Measurements from ENCODE around the gene CLDN19.

DNA sequence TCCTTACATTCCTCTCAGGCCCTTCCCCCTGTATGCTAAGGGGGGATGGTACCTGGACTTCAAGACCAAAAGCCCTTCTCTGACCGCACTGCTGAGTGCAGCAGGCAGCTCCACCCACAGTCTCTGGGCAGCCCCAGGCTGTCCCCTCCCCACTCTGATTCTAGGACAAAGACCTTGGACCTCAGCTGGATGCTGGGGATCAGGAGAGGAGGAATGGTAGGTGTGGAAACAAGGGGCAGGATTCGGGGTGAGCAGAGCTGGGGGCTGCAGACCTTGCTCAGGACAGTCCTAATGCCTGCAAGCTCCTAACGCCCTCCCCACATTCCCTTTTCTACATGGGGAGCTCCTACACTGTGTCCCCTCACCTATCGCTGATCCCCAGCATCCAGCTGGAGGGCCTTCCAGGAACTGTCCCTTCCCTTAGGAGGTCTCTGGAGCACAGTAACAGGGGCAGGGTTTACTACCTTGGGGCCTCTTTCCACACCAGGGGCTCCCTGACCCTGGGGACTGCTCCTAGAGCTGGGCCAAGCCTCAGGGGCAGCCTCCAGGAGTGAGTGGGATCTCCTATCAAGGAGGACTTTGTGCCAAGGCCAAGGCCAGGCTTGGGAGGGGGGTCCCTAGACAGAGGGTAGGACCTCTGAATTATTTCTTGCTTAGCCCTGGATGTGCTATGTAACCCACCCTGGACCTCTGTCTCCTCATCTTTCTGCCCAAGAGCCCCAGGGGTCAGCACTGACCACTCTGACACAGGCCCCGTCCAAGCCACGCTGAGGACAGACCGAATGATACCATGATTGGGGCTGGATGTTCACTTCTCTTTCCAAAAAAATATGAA, 5.6 kb downstream of the CLDN19 start:
- TF ChIP-seq, protein P1, sequence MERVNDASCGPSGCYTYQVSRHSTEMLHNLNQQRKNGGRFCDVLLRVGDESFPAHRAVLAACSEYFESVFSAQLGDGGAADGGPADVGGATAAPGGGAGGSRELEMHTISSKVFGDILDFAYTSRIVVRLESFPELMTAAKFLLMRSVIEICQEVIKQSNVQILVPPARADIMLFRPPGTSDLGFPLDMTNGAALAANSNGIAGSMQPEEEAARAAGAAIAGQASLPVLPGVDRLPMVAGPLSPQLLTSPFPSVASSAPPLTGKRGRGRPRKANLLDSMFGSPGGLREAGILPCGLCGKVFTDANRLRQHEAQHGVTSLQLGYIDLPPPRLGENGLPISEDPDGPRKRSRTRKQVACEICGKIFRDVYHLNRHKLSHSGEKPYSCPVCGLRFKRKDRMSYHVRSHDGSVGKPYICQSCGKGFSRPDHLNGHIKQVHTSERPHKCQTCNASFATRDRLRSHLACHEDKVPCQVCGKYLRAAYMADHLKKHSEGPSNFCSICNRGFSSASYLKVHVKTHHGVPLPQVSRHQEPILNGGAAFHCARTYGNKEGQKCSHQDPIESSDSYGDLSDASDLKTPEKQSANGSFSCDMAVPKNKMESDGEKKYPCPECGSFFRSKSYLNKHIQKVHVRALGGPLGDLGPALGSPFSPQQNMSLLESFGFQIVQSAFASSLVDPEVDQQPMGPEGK (CRISPR knock-in tag; IDR thresholded peaks at IDR 0.05; ENCODE audit: borderline replicate concordance): no peak
- TF ChIP-seq SNAI2 (CRISPR knock-in tag; IDR thresholded peaks at IDR 0.05): no peak
- TF ChIP-seq, protein P2, sequence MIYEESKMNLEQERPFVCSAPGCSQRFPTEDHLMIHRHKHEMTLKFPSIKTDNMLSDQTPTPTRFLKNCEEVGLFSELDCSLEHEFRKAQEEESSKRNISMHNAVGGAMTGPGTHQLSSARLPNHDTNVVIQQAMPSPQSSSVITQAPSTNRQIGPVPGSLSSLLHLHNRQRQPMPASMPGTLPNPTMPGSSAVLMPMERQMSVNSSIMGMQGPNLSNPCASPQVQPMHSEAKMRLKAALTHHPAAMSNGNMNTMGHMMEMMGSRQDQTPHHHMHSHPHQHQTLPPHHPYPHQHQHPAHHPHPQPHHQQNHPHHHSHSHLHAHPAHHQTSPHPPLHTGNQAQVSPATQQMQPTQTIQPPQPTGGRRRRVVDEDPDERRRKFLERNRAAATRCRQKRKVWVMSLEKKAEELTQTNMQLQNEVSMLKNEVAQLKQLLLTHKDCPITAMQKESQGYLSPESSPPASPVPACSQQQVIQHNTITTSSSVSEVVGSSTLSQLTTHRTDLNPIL (CRISPR knock-in tag; IDR thresholded peaks at IDR 0.05; ENCODE audit: low read depth): no peak
- no peak for TF ChIP-seq ZFP30 (CRISPR knock-in tag; IDR thresholded peaks at IDR 0.05)
- no peak for TF ChIP-seq RARB (CRISPR knock-in tag; IDR thresholded peaks at IDR 0.05)
- TF ChIP-seq, protein P3, sequence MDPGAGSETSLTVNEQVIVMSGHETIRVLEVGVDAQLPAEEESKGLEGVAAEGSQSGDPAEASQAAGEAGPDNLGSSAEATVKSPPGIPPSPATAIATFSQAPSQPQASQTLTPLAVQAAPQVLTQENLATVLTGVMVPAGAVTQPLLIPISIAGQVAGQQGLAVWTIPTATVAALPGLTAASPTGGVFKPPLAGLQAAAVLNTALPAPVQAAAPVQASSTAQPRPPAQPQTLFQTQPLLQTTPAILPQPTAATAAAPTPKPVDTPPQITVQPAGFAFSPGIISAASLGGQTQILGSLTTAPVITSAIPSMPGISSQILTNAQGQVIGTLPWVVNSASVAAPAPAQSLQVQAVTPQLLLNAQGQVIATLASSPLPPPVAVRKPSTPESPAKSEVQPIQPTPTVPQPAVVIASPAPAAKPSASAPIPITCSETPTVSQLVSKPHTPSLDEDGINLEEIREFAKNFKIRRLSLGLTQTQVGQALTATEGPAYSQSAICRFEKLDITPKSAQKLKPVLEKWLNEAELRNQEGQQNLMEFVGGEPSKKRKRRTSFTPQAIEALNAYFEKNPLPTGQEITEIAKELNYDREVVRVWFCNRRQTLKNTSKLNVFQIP (CRISPR knock-in tag; IDR thresholded peaks at IDR 0.05; ENCODE audit: borderline replicate concordance, low read depth): no peak

Data from SK-N-SH treated with all-trans-retinoic acid at 6 μM for 48 hours (cell line).